GM23338 (cell line): ENCODE measurements around the gene BCCIP. TPM values are rescaled to one million over a fixed set of nuclear protein-coding genes. Genes with fewer than 3 reads are reported as not detected.

ENCODE experiments used
- CTCF ChIP-seq, 2 experiments: fragments of 200-600 bp in 1 of 2; sonication (generic) in 1 of 2; conservative IDR thresholded peaks; 2 replicates each; pipeline versions ENCODE4 v1.5.1 to v1.6.1; 2016 to 2017; ENCODE audit warnings: antibody characterized with exemption in 2 of 2, low read depth in 2 of 2, mild to moderate bottlenecking in 2 of 2, moderate library complexity in 1 of 2
- ETS1 ChIP-seq: IDR thresholded peaks from 2 replicates; pipeline ENCODE4 v1.6.1; 2016; ENCODE audit warnings: antibody characterized with exemption
- EZH2 ChIP-seq: fragments of 200-600 bp; sonication (generic); IDR thresholded peaks from one replicate; pipeline ENCODE4 v1.8.0; 2017; ENCODE audit warnings: antibody characterized with exemption, mild to moderate bottlenecking, low read depth; ENCODE audit not compliant: unreplicated experiment
- JUNB ChIP-seq: IDR thresholded peaks from one replicate; pipeline ENCODE4 v1.6.1; 2016; ENCODE audit warnings: antibody characterized with exemption; ENCODE audit not compliant: unreplicated experiment
- NANOG ChIP-seq: IDR thresholded peaks from 2 replicates; pipeline ENCODE4 v1.6.1; 2016; ENCODE audit warnings: antibody characterized with exemption, borderline replicate concordance
- POLR2AphosphoS5 ChIP-seq: IDR thresholded peaks from 2 replicates; pipeline ENCODE4 v1.6.1; 2016; ENCODE audit warnings: antibody characterized with exemption, low read depth
- ZNF114 ChIP-seq: fragments of 250-450 bp; sonication (Bioruptor Pico); IDR thresholded peaks from 2 replicates; pipeline ENCODE4 v1.5.0; 2020; ENCODE audit warnings: mild to moderate bottlenecking, moderate library complexity
- ZNF331 ChIP-seq: fragments of 250-450 bp; sonication (Bioruptor Pico); IDR thresholded peaks from 2 replicates; pipeline ENCODE4 v1.5.0; 2020; ENCODE audit warnings: low read depth, mild to moderate bottlenecking, moderate library complexity
- ZNF462 ChIP-seq: fragments of 250-450 bp; sonication (Bioruptor Pico); IDR thresholded peaks from 2 replicates; pipeline ENCODE4 v1.5.0; 2020; ENCODE audit warnings: mild to moderate bottlenecking, moderate library complexity
- polyA plus RNA-seq: library from polyadenylated mRNA; unstranded; fragments of >200 nt; fragmentation: Nextera tagmentation; extraction: Ambion mirVana; gene quantifications from 2 replicates; pipeline ENCODE4 v1.2.1, GENCODE V29; 2016
- total RNA-seq: library from RNA; depleted of rRNA; stranded (reverse); fragments of >200 nt; shearing (Covaris generic); gene quantifications from 2 replicates; pipeline ENCODE4 v1.2.3, GENCODE V29; 2014

The BCCIP gene
- total and polyA plus RNA-seq, 2 experiments from 2014 or later, result 98.6 to 214 TPM

- TF ChIP-seq ZNF462 (no peak), ETS1 (no peak), NANOG (no peak), CTCF (conservative IDR thresholded peaks at IDR 0.05; ENCODE audit: low read depth in 2 of 2) (no peak), EZH2 (no peak), JUNB (no peak), ZNF114 (CRISPR knock-in tag) (no peak), ZNF331 (CRISPR knock-in tag) (no peak), POLR2AphosphoS5 (no peak)
These were observed 21.4 kb downstream of the BCCIP start (continued) for GRCh38 chr10:125844751-125845221.
